A673 (cell line): Measurements from ENCODE around the gene CENPM.

Source experiments
- CTCF ChIP-seq: fragments of 300-800, 200-600 bp; sonication (generic); conservative IDR thresholded peaks from 2 replicates; pipeline ENCODE4 v1.5.1; 2017; ENCODE audit warnings: low read depth, mild to moderate bottlenecking, antibody characterized with exemption, low read length, moderate library complexity, mixed read lengths
- EZH2 ChIP-seq: fragments of 200-600 bp; sonication (generic); IDR thresholded peaks from 2 replicates; pipeline ENCODE4 v1.6.1; 2017; ENCODE audit warnings: borderline replicate concordance, low read depth, mild to moderate bottlenecking, mixed read lengths, antibody characterized with exemption, low read length; ENCODE audit not compliant: poor library complexity, severe bottlenecking

- TF ChIP-seq CTCF, result no peak
- no peak for TF ChIP-seq EZH2
Observed at GRCh38 chr22:41943661-41944209, 3.2 kb downstream of the CENPM start.
